ENCODE results near the gene CENPX. TPM values are rescaled to one million over a fixed set of nuclear protein-coding genes. Genes with fewer than 3 reads are reported as not detected.
A peak's percentile ranks its signal among the peaks of the same experiment; 100 is the strongest.

Gene CENPX
- total and polyA plus RNA-seq, 2 of the 13 experiments (the other 11 are each of a cell fraction or from before 2014, with no cell fraction given), result 92.7 to 170 TPM

- TF ChIP-seq MXI1 (IDR thresholded peaks at IDR 0.05; ENCODE audit: borderline replicate concordance, low read depth, low read length) (no peak; the same call in 2 of the 3 replicates), SIX1 (CRISPR knock-in tag; IDR thresholded peaks at IDR 0.05; ENCODE audit: borderline replicate concordance) (no peak), GTF3A (CRISPR knock-in tag; conservative IDR thresholded peaks at IDR 0.05) (no peak), ZNF567 (CRISPR knock-in tag; IDR thresholded peaks at IDR 0.05; ENCODE audit: borderline replicate concordance) (peak; percentile 41; the same call in 1 of the 2 replicates), FOSL1 (CRISPR knock-in tag; IDR thresholded peaks at IDR 0.05; ENCODE audit: borderline replicate concordance) (no peak), KLF15 (CRISPR knock-in tag; IDR thresholded peaks at IDR 0.05; ENCODE audit: borderline replicate concordance) (no peak), ZBTB20 (CRISPR knock-in tag; IDR thresholded peaks at IDR 0.05; ENCODE audit: borderline replicate concordance, low read depth) (no peak), SIX4 (CRISPR knock-in tag; IDR thresholded peaks at IDR 0.05) (no peak), ZBTB14 (CRISPR knock-in tag; IDR thresholded peaks at IDR 0.05) (no peak), ZNF879 (CRISPR knock-in tag; IDR thresholded peaks at IDR 0.05) (no peak), CENPBD1 (CRISPR knock-in tag; IDR thresholded peaks at IDR 0.05; ENCODE audit: borderline replicate concordance, low read depth) (no peak), RBFOX2 (IDR thresholded peaks at IDR 0.05; ENCODE audit: low read depth, low read length) (no peak), MYNN (CRISPR knock-in tag; IDR thresholded peaks at IDR 0.05; ENCODE audit: low read depth) (no peak), RBAK (CRISPR knock-in tag; IDR thresholded peaks at IDR 0.05) (no peak)
- TF ChIP-seq, protein P1, sequence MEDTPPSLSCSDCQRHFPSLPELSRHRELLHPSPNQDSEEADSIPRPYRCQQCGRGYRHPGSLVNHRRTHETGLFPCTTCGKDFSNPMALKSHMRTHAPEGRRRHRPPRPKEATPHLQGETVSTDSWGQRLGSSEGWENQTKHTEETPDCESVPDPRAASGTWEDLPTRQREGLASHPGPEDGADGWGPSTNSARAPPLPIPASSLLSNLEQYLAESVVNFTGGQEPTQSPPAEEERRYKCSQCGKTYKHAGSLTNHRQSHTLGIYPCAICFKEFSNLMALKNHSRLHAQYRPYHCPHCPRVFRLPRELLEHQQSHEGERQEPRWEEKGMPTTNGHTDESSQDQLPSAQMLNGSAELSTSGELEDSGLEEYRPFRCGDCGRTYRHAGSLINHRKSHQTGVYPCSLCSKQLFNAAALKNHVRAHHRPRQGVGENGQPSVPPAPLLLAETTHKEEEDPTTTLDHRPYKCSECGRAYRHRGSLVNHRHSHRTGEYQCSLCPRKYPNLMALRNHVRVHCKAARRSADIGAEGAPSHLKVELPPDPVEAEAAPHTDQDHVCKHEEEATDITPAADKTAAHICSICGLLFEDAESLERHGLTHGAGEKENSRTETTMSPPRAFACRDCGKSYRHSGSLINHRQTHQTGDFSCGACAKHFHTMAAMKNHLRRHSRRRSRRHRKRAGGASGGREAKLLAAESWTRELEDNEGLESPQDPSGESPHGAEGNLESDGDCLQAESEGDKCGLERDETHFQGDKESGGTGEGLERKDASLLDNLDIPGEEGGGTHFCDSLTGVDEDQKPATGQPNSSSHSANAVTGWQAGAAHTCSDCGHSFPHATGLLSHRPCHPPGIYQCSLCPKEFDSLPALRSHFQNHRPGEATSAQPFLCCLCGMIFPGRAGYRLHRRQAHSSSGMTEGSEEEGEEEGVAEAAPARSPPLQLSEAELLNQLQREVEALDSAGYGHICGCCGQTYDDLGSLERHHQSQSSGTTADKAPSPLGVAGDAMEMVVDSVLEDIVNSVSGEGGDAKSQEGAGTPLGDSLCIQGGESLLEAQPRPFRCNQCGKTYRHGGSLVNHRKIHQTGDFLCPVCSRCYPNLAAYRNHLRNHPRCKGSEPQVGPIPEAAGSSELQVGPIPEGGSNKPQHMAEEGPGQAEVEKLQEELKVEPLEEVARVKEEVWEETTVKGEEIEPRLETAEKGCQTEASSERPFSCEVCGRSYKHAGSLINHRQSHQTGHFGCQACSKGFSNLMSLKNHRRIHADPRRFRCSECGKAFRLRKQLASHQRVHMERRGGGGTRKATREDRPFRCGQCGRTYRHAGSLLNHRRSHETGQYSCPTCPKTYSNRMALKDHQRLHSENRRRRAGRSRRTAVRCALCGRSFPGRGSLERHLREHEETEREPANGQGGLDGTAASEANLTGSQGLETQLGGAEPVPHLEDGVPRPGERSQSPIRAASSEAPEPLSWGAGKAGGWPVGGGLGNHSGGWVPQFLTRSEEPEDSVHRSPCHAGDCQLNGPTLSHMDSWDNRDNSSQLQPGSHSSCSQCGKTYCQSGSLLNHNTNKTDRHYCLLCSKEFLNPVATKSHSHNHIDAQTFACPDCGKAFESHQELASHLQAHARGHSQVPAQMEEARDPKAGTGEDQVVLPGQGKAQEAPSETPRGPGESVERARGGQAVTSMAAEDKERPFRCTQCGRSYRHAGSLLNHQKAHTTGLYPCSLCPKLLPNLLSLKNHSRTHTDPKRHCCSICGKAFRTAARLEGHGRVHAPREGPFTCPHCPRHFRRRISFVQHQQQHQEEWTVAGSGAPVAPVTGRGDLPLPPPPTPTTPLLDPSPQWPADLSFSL (CRISPR knock-in tag; IDR thresholded peaks at IDR 0.05), result no peak
- TF ChIP-seq, protein P2, sequence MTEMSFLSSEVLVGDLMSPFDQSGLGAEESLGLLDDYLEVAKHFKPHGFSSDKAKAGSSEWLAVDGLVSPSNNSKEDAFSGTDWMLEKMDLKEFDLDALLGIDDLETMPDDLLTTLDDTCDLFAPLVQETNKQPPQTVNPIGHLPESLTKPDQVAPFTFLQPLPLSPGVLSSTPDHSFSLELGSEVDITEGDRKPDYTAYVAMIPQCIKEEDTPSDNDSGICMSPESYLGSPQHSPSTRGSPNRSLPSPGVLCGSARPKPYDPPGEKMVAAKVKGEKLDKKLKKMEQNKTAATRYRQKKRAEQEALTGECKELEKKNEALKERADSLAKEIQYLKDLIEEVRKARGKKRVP (CRISPR knock-in tag; IDR thresholded peaks at IDR 0.05), result no peak
- TF ChIP-seq, protein P3, sequence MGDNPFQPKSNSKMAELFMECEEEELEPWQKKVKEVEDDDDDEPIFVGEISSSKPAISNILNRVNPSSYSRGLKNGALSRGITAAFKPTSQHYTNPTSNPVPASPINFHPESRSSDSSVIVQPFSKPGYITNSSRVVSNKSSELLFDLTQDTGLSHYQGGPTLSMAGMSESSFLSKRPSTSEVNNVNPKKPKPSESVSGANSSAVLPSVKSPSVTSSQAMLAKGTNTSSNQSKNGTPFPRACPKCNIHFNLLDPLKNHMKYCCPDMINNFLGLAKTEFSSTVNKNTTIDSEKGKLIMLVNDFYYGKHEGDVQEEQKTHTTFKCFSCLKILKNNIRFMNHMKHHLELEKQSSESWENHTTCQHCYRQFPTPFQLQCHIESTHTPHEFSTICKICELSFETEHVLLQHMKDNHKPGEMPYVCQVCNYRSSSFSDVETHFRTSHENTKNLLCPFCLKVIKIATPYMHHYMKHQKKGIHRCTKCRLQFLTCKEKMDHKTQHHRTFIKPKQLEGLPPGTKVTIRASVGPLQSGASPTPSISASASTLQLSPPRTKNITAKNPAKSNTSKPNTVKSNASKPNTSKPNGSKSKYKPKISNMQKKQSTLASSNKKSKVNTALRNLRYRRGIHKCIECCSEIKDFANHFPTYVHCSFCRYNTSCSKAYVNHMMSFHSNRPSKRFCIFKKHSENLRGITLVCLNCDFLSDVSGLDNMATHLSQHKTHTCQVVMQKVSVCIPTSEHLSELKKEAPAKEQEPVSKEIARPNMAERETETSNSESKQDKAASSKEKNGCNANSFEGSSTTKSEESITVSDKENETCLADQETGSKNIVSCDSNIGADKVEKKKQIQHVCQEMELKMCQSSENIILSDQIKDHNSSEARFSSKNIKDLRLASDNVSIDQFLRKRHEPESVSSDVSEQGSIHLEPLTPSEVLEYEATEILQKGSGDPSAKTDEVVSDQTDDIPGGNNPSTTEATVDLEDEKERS (CRISPR knock-in tag; IDR thresholded peaks at IDR 0.05), result peak; percentile 17; the same call in 1 of the 2 replicates
Measured at GRCh38 chr17:82013772-82014321, 8.8 kb downstream of the CENPX start (continued).

All from HepG2 (cell line).